Spleen (tissue), 7 donors: ENCODE data around the gene ZNF891.

Experiments used
- CTCF ChIP-seq, 11 experiments: fragments of 200-600 bp in 7 of 11; fragments of 450-650 bp in 4 of 11; sonication (generic) in 4 of 11; IDR thresholded peaks in 8 of 11; conservative IDR thresholded peaks in 3 of 11; 1 replicate in 7 of 11; 2 replicates in 4 of 11; pipeline versions ENCODE4 v1.4.0 to v1.8.0; 2016 to 2021; ENCODE audit warnings: antibody characterized with exemption in 11 of 11, inconsistent platforms in 4 of 11, mild to moderate bottlenecking in 1 of 11
- POLR2A ChIP-seq, 3 donors: fragments of 450-650 bp; IDR thresholded peaks; one replicate each; pipeline ENCODE4 v1.5.1; 2017; ENCODE audit warnings: antibody characterized with exemption in 3 of 3, mild to moderate bottlenecking in 1 of 3
- donor health status: DM: no; HTN: no; CAD: no; lungs with moderate emphysema.
- donor health status: DM: no; HTN: no; CAD: no.
- donor health status: DM: no; HTN: no; CAD: no.

- TF ChIP-seq CTCF (IDR thresholded peaks at IDR 0.05 in 8 of 11, conservative IDR thresholded peaks at IDR 0.05 in 3 of 11) = no peak
- TF ChIP-seq POLR2A (IDR thresholded peaks at IDR 0.05) = no peak
Observed at GRCh38 chr12:133081159-133081780, 48.8 kb downstream of the ZNF891 start.
